K562 (cell line): ENCODE data around the gene LRRC74B.

ENCODE experiments used
- CEBPB ChIP-seq: fragments of 450-650 bp; IDR thresholded peaks from 2 replicates; pipeline ENCODE4 v1.6.1; 2016; ENCODE audit warnings: missing genetic modification characterization, missing compliant biosample characterization
- EZH2 ChIP-seq: IDR thresholded peaks from 2 replicates; pipeline ENCODE4 v1.6.1; 2012; ENCODE audit warnings: low read depth, mild to moderate bottlenecking, inconsistent platforms, low read length, borderline replicate concordance
- GATAD2A ChIP-seq: fragments of 450-650 bp; IDR thresholded peaks from 2 replicates; pipeline ENCODE4 v1.6.1; 2017
- NR3C1 ChIP-seq: sonication (generic); formaldehyde crosslinking; IDR thresholded peaks from 2 replicates; pipeline ENCODE4 v1.8.1; 2022; ENCODE audit warnings: missing genetic modification reagents
- NRF1 ChIP-seq, 2 experiments: fragments of 450-650 bp; IDR thresholded peaks in 1 of 2; conservative IDR thresholded peaks in 1 of 2; 2 replicates each; pipeline ENCODE4 v1.6.1; 2014; ENCODE audit warnings: mild to moderate bottlenecking in 2 of 2
- POLR2AphosphoS2 ChIP-seq: IDR thresholded peaks from 2 replicates; pipeline ENCODE4 v1.6.1; 2012; ENCODE audit warnings: low read length, improper control_type of control experiment
- SPI1 ChIP-seq: IDR thresholded peaks from 2 replicates; pipeline ENCODE4 v1.6.1; 2011; ENCODE audit warnings: low read depth, low read length, control low read depth, borderline replicate concordance
- ZBTB8A ChIP-seq: fragments of 450-650 bp; IDR thresholded peaks from 2 replicates; pipeline ENCODE4 v1.6.1; 2018; ENCODE audit warnings: mild to moderate bottlenecking, moderate library complexity; ENCODE audit not compliant: partially characterized antibody
- TF ChIP-seq, protein P1 (sequence below): sonication (generic); formaldehyde crosslinking; IDR thresholded peaks from 2 replicates; pipeline ENCODE4 v1.8.0; 2022; ENCODE audit warnings: mild to moderate bottlenecking, missing genetic modification reagents, borderline replicate concordance
- TF ChIP-seq, protein P2 (sequence below), 3 experiments: IDR thresholded peaks in 2 of 3; conservative IDR thresholded peaks in 1 of 3; 2 replicates each; pipeline ENCODE4 v1.5.1; 2011 to 2012; ENCODE audit warnings: low read length in 3 of 3, mild to moderate bottlenecking in 3 of 3, control low read depth in 2 of 3, improper control_type of control experiment in 1 of 3, inconsistent platforms in 1 of 3, low read depth in 1 of 3, mixed read lengths in 1 of 3, moderate library complexity in 1 of 3; ENCODE audit not compliant: insufficient read depth in 2 of 3

DNA sequence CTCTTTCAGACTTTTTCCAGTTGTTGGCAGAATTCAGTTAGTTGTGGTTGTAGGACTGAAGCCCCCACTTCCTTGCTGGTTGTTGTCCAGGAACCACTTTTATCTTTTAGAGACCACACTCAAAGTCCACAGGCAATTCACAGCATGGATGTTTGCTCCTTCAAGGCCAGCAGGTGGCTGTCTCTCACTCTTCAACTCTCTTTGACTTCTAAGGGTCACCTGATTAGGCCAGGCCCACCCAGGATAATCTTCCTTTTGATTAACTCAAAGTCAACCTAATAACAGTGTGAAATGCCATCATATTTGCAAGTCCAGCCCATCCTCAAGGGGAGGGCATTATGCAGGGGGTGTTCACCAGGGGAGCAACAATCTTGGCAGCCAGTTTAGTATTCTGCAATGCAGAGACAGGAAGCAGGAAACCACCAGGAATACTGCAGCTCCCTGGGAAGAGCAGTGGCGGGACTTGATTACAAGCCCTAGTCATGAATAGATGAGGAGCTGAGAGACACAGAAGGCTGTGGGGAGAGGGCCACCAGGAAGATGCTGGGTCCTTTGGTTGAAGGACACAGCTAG lies 52.4 kb downstream of the LRRC74B start:
- 0 out of 2 replicates have a peak, but pooled peaks have one; percentile 82 for TF ChIP-seq EZH2
- TF ChIP-seq, protein P1, sequence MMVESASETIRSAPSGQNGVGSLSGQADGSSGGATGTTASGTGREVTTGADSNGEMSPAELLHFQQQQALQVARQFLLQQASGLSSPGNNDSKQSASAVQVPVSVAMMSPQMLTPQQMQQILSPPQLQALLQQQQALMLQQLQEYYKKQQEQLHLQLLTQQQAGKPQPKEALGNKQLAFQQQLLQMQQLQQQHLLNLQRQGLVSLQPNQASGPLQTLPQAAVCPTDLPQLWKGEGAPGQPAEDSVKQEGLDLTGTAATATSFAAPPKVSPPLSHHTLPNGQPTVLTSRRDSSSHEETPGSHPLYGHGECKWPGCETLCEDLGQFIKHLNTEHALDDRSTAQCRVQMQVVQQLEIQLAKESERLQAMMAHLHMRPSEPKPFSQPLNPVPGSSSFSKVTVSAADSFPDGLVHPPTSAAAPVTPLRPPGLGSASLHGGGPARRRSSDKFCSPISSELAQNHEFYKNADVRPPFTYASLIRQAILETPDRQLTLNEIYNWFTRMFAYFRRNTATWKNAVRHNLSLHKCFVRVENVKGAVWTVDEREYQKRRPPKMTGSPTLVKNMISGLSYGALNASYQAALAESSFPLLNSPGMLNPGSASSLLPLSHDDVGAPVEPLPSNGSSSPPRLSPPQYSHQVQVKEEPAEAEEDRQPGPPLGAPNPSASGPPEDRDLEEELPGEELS (CRISPR knock-in tag): no peak
- peak; percentile 73; the same call in 1 of the 2 replicates for TF ChIP-seq GATAD2A
- TF ChIP-seq NRF1 (conservative IDR thresholded peaks at IDR 0.05 in 1 of 2, IDR thresholded peaks at IDR 0.05 in 1 of 2): no peak
- no peak for TF ChIP-seq SPI1
- TF ChIP-seq POLR2AphosphoS2: no peak
- no peak for TF ChIP-seq CEBPB (tag)
- TF ChIP-seq NR3C1: no peak
- TF ChIP-seq, protein P2, sequence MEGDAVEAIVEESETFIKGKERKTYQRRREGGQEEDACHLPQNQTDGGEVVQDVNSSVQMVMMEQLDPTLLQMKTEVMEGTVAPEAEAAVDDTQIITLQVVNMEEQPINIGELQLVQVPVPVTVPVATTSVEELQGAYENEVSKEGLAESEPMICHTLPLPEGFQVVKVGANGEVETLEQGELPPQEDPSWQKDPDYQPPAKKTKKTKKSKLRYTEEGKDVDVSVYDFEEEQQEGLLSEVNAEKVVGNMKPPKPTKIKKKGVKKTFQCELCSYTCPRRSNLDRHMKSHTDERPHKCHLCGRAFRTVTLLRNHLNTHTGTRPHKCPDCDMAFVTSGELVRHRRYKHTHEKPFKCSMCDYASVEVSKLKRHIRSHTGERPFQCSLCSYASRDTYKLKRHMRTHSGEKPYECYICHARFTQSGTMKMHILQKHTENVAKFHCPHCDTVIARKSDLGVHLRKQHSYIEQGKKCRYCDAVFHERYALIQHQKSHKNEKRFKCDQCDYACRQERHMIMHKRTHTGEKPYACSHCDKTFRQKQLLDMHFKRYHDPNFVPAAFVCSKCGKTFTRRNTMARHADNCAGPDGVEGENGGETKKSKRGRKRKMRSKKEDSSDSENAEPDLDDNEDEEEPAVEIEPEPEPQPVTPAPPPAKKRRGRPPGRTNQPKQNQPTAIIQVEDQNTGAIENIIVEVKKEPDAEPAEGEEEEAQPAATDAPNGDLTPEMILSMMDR (IDR thresholded peaks at IDR 0.05 in 2 of 3, conservative IDR thresholded peaks at IDR 0.05 in 1 of 3; ENCODE audit: insufficient read depth in 2 of 3, low read depth in 1 of 3, low read length in 3 of 3): peak in 2 of 3 experiments; percentile 94 to 95; a peak in 4 of 6 replicates
- TF ChIP-seq ZBTB8A: no peak
